WTC11 (cell line): ENCODE data around the gene BIRC2. TPM values are rescaled to one million over a fixed set of nuclear protein-coding genes. Genes with fewer than 3 reads are reported as not detected.

ENCODE experiments used
- ATAC-seq: fragments of 200-7000 bp; cut with Tn5 transposase; 2 replicates; pipeline ENCODE4 v1.10.0; 2021; ENCODE audit warnings: mild to moderate bottlenecking, moderate library complexity
- CTCF ChIA-PET: fragments of 300-600 bp; sonication (Branson Sonifier 250); formaldehyde crosslinking; loops from one replicate; lab custom pipeline; 2021; ENCODE audit warnings: antibody characterized with exemption; lab: Charles Lee
- POLR2A ChIA-PET: fragments of 350-600 bp; sonication (Branson Sonifier 250); formaldehyde crosslinking; loops from one replicate; lab custom pipeline; 2021; ENCODE audit warnings: antibody characterized with exemption; lab: Charles Lee
- DNase-seq: peaks from one replicate; pipeline ENCODE4 v3.0.0; 2021; ENCODE audit warnings: low spot score
- H3K27ac Mint-ChIP-seq: 2 replicates; pipeline ENCODE4 v1.8.0; 2021; ENCODE audit warnings: mixed read lengths
- H3K27me3 Mint-ChIP-seq: 2 replicates; pipeline ENCODE4 v1.8.0; 2021; ENCODE audit warnings: low read depth, mild to moderate bottlenecking, moderate library complexity, mixed read lengths
- H3K36me3 Mint-ChIP-seq: 2 replicates; pipeline ENCODE4 v1.8.0; 2021; ENCODE audit warnings: mixed read lengths
- H3K4me1 Mint-ChIP-seq: 2 replicates; pipeline ENCODE4 v1.8.0; 2022; ENCODE audit warnings: mixed read lengths
- H3K4me3 Mint-ChIP-seq: 2 replicates; pipeline ENCODE4 v1.8.0; 2021; ENCODE audit warnings: mild to moderate bottlenecking, moderate library complexity, mixed read lengths
- H3K9me3 Mint-ChIP-seq: 2 replicates; pipeline ENCODE4 v1.8.0; 2021; ENCODE audit warnings: mixed read lengths
- ELF4 ChIP-seq: sonication (generic); formaldehyde crosslinking; IDR thresholded peaks from 2 replicates; pipeline ENCODE4 v1.8.1; 2022; ENCODE audit warnings: low read depth, mild to moderate bottlenecking, moderate library complexity, missing genetic modification reagents
- EMX1 ChIP-seq: fragments of 250-450 bp; sonication (Bioruptor Pico); IDR thresholded peaks from 2 replicates; pipeline ENCODE4 v1.8.0; 2021; ENCODE audit warnings: mild to moderate bottlenecking
- FOXK1 ChIP-seq: sonication (generic); formaldehyde crosslinking; IDR thresholded peaks from 2 replicates; pipeline ENCODE4 v1.8.0; 2022; ENCODE audit warnings: mild to moderate bottlenecking, moderate library complexity, missing genetic modification reagents
- HMGA2 ChIP-seq: fragments of 250-450 bp; sonication (Bioruptor Pico); IDR thresholded peaks from 2 replicates; pipeline ENCODE4 v1.4.0; 2021; ENCODE audit warnings: mild to moderate bottlenecking, moderate library complexity
- NFATC4 ChIP-seq: fragments of 250-450 bp; sonication (Bioruptor Pico); IDR thresholded peaks from 2 replicates; pipeline ENCODE4 v1.9.0; 2021; ENCODE audit warnings: mild to moderate bottlenecking
- NFYB ChIP-seq: sonication (generic); formaldehyde crosslinking; conservative IDR thresholded peaks from 2 replicates; pipeline ENCODE4 v1.8.0; 2022; ENCODE audit warnings: low read depth, missing genetic modification reagents
- NR1H2 ChIP-seq: sonication (generic); formaldehyde crosslinking; IDR thresholded peaks from 2 replicates; pipeline ENCODE4 v1.9.0; 2021; ENCODE audit warnings: mild to moderate bottlenecking, moderate library complexity, missing genetic modification reagents
- NR3C1 ChIP-seq: sonication (generic); formaldehyde crosslinking; conservative IDR thresholded peaks from 2 replicates; pipeline ENCODE4 v1.8.1; 2023; ENCODE audit warnings: low read depth, mild to moderate bottlenecking, missing genetic modification reagents
- OVOL2 ChIP-seq: fragments of 250-450 bp; sonication (Bioruptor Pico); IDR thresholded peaks from 2 replicates; pipeline ENCODE4 v1.9.0; 2021; ENCODE audit warnings: mild to moderate bottlenecking, borderline replicate concordance
- RORB ChIP-seq: fragments of 250-450 bp; sonication (Bioruptor Pico); IDR thresholded peaks from 2 replicates; pipeline ENCODE4 v1.9.0; 2021; ENCODE audit warnings: mild to moderate bottlenecking
- SMAD3 ChIP-seq: sonication (generic); formaldehyde crosslinking; IDR thresholded peaks from 2 replicates; pipeline ENCODE4 v1.8.0; 2022; ENCODE audit warnings: missing genetic modification reagents, mild to moderate bottlenecking, borderline replicate concordance
- SMAD4 ChIP-seq: sonication (generic); formaldehyde crosslinking; IDR thresholded peaks from 2 replicates; pipeline ENCODE4 v1.8.0; 2022; ENCODE audit warnings: mild to moderate bottlenecking, missing genetic modification reagents
- TEAD1 ChIP-seq: sonication (generic); formaldehyde crosslinking; IDR thresholded peaks from 2 replicates; pipeline ENCODE4 v1.8.0; 2022; ENCODE audit warnings: mild to moderate bottlenecking, missing genetic modification reagents
- TEAD4 ChIP-seq: sonication (generic); formaldehyde crosslinking; IDR thresholded peaks from 2 replicates; pipeline ENCODE4 v1.8.0; 2022; ENCODE audit warnings: mild to moderate bottlenecking, missing genetic modification reagents
- ZBTB21 ChIP-seq: sonication (generic); formaldehyde crosslinking; IDR thresholded peaks from 2 replicates; pipeline ENCODE4 v1.8.1; 2023; ENCODE audit warnings: mild to moderate bottlenecking, missing genetic modification reagents, borderline replicate concordance
- ZNF138 ChIP-seq: sonication (generic); formaldehyde crosslinking; conservative IDR thresholded peaks from 2 replicates; pipeline ENCODE4 v1.8.1; 2022; ENCODE audit warnings: mild to moderate bottlenecking, moderate library complexity, missing genetic modification reagents
- total RNA-seq: library from RNA; stranded (reverse); gene quantifications from 3 replicates; pipeline ENCODE4 v1.2.3, GENCODE V29; 2021
- TF ChIP-seq, protein P1 (sequence below): fragments of 250-450 bp; sonication (Bioruptor Pico); IDR thresholded peaks from 2 replicates; pipeline ENCODE4 v1.9.0; 2021; ENCODE audit warnings: mild to moderate bottlenecking
- TF ChIP-seq, protein P2 (sequence below): sonication (generic); formaldehyde crosslinking; IDR thresholded peaks from 2 replicates; pipeline ENCODE4 v1.8.1; 2022; ENCODE audit warnings: missing genetic modification reagents, borderline replicate concordance
- TF ChIP-seq, protein P3 (sequence below): sonication (generic); formaldehyde crosslinking; IDR thresholded peaks from 2 replicates; pipeline ENCODE4 v1.8.1; 2022; ENCODE audit warnings: mild to moderate bottlenecking, moderate library complexity, missing genetic modification reagents
- TF ChIP-seq, protein P4 (sequence below): sonication (generic); formaldehyde crosslinking; IDR thresholded peaks from 2 replicates; pipeline ENCODE4 v1.8.1; 2023; ENCODE audit warnings: mild to moderate bottlenecking, missing genetic modification reagents
- TF ChIP-seq, protein P5 (sequence below): sonication (generic); formaldehyde crosslinking; IDR thresholded peaks from 2 replicates; pipeline ENCODE4 v1.8.0; 2023; ENCODE audit warnings: missing genetic modification reagents
- TF ChIP-seq, protein P6 (sequence below): fragments of 250-450 bp; sonication (Bioruptor Pico); IDR thresholded peaks from 2 replicates; pipeline ENCODE4 v1.9.0; 2021; ENCODE audit warnings: mild to moderate bottlenecking
- TF ChIP-seq, protein P7 (sequence below): sonication (generic); formaldehyde crosslinking; IDR thresholded peaks from 2 replicates; pipeline ENCODE4 v1.8.1; 2022; ENCODE audit warnings: low read depth, mild to moderate bottlenecking, moderate library complexity, missing genetic modification reagents, borderline replicate concordance
- TF ChIP-seq, protein P8 (sequence below): sonication (generic); formaldehyde crosslinking; IDR thresholded peaks from 2 replicates; pipeline ENCODE4 v1.8.1; 2022; ENCODE audit warnings: mild to moderate bottlenecking, missing genetic modification reagents, moderate library complexity, borderline replicate concordance

Gene BIRC2
- total RNA-seq, 1 experiment from 2014 or later: 22.3 TPM

DNA sequence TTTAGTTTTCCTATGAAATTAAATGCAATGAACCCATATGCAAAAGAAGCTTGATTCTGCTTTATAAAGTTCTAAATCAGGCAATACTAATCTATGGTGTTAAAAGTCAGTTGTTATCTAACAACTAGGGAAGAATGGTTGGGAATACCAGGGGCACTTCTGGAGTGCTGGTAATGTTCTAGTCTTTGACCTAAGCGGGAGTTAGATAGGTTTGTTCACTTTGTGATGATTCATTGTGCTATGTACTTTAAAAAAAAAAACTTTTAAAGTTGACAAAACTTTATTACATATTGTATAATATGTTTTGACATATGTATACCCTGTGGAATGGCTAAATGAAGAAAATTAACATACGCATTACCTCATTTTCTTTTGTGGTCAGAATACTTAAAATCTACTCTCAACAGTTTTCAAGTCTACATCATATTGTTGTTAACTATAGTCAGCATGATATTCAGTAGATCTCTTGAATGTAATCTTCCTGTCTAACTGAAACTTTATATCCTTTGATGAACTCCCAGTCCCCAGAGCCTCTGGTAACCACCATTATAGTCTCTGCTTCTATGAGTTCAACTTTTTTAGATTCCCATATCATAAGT is 39.2 kb downstream of the BIRC2 start:
- POLR2A ChIA-PET: no interaction called here

DNA sequence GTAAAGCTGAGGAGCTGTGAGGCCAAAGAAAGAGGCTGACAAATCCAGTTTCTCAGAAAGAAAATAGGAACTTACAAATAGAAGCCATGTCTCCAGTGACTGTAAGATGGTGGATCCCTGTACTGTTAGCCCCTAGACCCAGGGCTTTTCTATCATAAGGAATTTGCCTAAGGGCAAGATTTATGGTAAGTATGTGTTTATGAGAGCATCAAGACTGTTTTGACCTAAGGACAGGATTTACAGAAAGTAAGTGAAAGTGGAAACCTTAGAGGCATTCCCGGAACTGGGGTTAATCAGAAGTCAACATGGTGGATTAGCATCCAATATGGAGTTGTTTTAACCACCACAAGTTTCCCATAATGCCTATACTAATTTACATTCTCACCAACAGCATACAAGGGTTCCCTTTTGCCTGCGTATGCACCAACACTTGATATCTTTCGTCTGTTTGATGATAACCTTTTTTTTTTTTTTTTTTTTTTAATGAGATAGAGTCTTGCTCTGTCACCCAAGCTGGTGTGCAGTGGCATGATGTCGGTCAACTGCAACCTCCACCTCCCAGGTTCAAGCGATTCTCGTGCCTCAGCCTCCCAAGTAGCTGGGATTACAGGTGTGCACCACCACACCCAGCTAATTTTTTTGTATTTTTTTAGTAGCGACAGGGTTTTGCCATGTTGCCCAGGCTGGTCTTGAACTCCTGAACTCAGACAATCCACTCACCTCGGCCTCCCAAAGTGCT is 40.2 kb downstream of the BIRC2 start:
- no peak for ATAC-seq
- Mint-ChIP-seq H3K4me1 (peaks cover 16% of the 10 kb centered on the region), H3K36me3 (peaks cover 6% of the 10 kb centered on the region), H3K27ac (no peak overlapping the region), H3K9me3 (no peaks in the 10 kb centered on the region), H3K27me3 (no peaks in the 10 kb centered on the region), H3K4me3 (no peak overlapping the region)
- DNase-seq: no peak
- CTCF ChIA-PET: no interaction called here
- POLR2A ChIA-PET: interaction anchor here (0.6 kb wide), 1 partner anchor 381 kb away, joined by 5 read pairs; no protein-coding TSS in a partner anchor
- no peak for TF ChIP-seq ZBTB21 (CRISPR knock-in tag)
- TF ChIP-seq, protein P1, sequence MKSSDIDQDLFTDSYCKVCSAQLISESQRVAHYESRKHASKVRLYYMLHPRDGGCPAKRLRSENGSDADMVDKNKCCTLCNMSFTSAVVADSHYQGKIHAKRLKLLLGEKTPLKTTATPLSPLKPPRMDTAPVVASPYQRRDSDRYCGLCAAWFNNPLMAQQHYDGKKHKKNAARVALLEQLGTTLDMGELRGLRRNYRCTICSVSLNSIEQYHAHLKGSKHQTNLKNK (CRISPR knock-in tag): no peak
- no peak for TF ChIP-seq OVOL2
- no peak for TF ChIP-seq HMGA2 (CRISPR knock-in tag)
- TF ChIP-seq, protein P2, sequence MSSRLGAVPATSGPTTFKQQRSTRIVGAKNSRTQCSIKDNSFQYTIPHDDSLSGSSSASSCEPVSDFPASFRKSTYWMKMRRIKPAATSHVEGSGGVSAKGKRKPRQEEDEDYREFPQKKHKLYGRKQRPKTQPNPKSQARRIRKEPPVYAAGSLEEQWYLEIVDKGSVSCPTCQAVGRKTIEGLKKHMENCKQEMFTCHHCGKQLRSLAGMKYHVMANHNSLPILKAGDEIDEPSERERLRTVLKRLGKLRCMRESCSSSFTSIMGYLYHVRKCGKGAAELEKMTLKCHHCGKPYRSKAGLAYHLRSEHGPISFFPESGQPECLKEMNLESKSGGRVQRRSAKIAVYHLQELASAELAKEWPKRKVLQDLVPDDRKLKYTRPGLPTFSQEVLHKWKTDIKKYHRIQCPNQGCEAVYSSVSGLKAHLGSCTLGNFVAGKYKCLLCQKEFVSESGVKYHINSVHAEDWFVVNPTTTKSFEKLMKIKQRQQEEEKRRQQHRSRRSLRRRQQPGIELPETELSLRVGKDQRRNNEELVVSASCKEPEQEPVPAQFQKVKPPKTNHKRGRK (CRISPR knock-in tag): no peak
- TF ChIP-seq NR3C1 (CRISPR knock-in tag): no peak
- TF ChIP-seq, protein P3, sequence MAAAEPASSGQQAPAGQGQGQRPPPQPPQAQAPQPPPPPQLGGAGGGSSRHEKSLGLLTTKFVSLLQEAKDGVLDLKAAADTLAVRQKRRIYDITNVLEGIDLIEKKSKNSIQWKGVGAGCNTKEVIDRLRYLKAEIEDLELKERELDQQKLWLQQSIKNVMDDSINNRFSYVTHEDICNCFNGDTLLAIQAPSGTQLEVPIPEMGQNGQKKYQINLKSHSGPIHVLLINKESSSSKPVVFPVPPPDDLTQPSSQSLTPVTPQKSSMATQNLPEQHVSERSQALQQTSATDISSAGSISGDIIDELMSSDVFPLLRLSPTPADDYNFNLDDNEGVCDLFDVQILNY (CRISPR knock-in tag): no peak
- TF ChIP-seq, protein P4, sequence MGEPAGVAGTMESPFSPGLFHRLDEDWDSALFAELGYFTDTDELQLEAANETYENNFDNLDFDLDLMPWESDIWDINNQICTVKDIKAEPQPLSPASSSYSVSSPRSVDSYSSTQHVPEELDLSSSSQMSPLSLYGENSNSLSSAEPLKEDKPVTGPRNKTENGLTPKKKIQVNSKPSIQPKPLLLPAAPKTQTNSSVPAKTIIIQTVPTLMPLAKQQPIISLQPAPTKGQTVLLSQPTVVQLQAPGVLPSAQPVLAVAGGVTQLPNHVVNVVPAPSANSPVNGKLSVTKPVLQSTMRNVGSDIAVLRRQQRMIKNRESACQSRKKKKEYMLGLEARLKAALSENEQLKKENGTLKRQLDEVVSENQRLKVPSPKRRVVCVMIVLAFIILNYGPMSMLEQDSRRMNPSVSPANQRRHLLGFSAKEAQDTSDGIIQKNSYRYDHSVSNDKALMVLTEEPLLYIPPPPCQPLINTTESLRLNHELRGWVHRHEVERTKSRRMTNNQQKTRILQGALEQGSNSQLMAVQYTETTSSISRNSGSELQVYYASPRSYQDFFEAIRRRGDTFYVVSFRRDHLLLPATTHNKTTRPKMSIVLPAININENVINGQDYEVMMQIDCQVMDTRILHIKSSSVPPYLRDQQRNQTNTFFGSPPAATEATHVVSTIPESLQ: no peak
- no peak for TF ChIP-seq EMX1 (CRISPR knock-in tag)
- TF ChIP-seq TEAD1 (CRISPR knock-in tag): no peak
- TF ChIP-seq RORB (CRISPR knock-in tag): no peak
- TF ChIP-seq FOXK1 (CRISPR knock-in tag): no peak
- TF ChIP-seq ELF4: no peak
- TF ChIP-seq NFYB (CRISPR knock-in tag): no peak

More for the DNA sequence above, 39.2 kb downstream of the BIRC2 start:
- CTCF ChIA-PET: no interaction called here
- Mint-ChIP-seq H3K4me3 (no peak overlapping the region), H3K27ac (no peak overlapping the region), H3K9me3 (no peaks in the 10 kb centered on the region), H3K27me3 (no peaks in the 10 kb centered on the region), H3K4me1 (peaks cover 16% of the 10 kb centered on the region), H3K36me3 (peaks cover 6% of the 10 kb centered on the region)
- no peak for ATAC-seq
- TF ChIP-seq ELF4 (no peak), NFATC4 (CRISPR knock-in tag) (no peak), HMGA2 (CRISPR knock-in tag) (no peak), ZNF138 (CRISPR knock-in tag) (no peak), OVOL2 (no peak), SMAD4 (CRISPR knock-in tag) (no peak), NR1H2 (no peak), TEAD4 (CRISPR knock-in tag) (no peak), SMAD3 (CRISPR knock-in tag) (no peak)
- TF ChIP-seq, protein P5, sequence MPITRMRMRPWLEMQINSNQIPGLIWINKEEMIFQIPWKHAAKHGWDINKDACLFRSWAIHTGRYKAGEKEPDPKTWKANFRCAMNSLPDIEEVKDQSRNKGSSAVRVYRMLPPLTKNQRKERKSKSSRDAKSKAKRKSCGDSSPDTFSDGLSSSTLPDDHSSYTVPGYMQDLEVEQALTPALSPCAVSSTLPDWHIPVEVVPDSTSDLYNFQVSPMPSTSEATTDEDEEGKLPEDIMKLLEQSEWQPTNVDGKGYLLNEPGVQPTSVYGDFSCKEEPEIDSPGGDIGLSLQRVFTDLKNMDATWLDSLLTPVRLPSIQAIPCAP (CRISPR knock-in tag): no peak
- TF ChIP-seq, protein P6, sequence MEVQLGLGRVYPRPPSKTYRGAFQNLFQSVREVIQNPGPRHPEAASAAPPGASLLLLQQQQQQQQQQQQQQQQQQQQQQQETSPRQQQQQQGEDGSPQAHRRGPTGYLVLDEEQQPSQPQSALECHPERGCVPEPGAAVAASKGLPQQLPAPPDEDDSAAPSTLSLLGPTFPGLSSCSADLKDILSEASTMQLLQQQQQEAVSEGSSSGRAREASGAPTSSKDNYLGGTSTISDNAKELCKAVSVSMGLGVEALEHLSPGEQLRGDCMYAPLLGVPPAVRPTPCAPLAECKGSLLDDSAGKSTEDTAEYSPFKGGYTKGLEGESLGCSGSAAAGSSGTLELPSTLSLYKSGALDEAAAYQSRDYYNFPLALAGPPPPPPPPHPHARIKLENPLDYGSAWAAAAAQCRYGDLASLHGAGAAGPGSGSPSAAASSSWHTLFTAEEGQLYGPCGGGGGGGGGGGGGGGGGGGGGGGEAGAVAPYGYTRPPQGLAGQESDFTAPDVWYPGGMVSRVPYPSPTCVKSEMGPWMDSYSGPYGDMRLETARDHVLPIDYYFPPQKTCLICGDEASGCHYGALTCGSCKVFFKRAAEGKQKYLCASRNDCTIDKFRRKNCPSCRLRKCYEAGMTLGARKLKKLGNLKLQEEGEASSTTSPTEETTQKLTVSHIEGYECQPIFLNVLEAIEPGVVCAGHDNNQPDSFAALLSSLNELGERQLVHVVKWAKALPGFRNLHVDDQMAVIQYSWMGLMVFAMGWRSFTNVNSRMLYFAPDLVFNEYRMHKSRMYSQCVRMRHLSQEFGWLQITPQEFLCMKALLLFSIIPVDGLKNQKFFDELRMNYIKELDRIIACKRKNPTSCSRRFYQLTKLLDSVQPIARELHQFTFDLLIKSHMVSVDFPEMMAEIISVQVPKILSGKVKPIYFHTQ (CRISPR knock-in tag): no peak
- TF ChIP-seq, protein P7, sequence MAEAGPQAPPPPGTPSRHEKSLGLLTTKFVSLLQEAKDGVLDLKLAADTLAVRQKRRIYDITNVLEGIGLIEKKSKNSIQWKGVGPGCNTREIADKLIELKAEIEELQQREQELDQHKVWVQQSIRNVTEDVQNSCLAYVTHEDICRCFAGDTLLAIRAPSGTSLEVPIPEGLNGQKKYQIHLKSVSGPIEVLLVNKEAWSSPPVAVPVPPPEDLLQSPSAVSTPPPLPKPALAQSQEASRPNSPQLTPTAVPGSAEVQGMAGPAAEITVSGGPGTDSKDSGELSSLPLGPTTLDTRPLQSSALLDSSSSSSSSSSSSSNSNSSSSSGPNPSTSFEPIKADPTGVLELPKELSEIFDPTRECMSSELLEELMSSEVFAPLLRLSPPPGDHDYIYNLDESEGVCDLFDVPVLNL: no peak
- TF ChIP-seq, protein P8, sequence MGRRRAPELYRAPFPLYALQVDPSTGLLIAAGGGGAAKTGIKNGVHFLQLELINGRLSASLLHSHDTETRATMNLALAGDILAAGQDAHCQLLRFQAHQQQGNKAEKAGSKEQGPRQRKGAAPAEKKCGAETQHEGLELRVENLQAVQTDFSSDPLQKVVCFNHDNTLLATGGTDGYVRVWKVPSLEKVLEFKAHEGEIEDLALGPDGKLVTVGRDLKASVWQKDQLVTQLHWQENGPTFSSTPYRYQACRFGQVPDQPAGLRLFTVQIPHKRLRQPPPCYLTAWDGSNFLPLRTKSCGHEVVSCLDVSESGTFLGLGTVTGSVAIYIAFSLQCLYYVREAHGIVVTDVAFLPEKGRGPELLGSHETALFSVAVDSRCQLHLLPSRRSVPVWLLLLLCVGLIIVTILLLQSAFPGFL (CRISPR knock-in tag): no peak
- no peak for DNase-seq
